K562 (cell line): ENCODE results near the gene ANGEL2. TPM values are rescaled to one million over a fixed set of nuclear protein-coding genes. Genes with fewer than 3 reads are reported as not detected.

Source experiments
- ATAC-seq: fragments of 200-7000 bp; cut with Tn5 transposase; 3 replicates; pipeline ENCODE4 v1.9.1; 2020; ENCODE audit warnings: moderate library complexity
- BruUV-seq: library from RNA; stranded (reverse); fragments of 400-500 nt; replicated peaks from 2 replicates; lab custom pipeline; 2021; lab: Mats Ljungman, UMichigan
- CTCF ChIA-PET: fragments of 300-600 bp; formaldehyde crosslinking; extraction: SDS; loops from one replicate; lab custom pipeline; 2021; ENCODE audit warnings: low intra/inter-chr PET ratio; lab: Yijun Ruan, JAX
- POLR2A ChIA-PET: fragments of 300-600, 350-650 bp; sonication (Branson Sonifier 250); formaldehyde crosslinking; extraction: SDS; loops from one replicate; lab custom pipeline; 2021; ENCODE audit warnings: antibody characterized with exemption, inconsistent platforms; lab: Yijun Ruan, JAX
- DNase-seq, 4 experiments: peaks; one replicate each; pipeline versions ENCODE4 v3.0.0 to v3.0.0-alpha.2; 2011 to 2018; ENCODE audit warnings: low spot score in 3 of 4, mixed read lengths in 3 of 4; ENCODE audit errors: extremely low read depth in 1 of 4
- FAIRE-seq: peaks from 2 replicates; lab custom pipeline; 2011; peaks lifted over from hg19 to GRCh38; lab: Jason Lieb, UNC
- H2AFZ ChIP-seq: 2 replicates; pipeline ENCODE4 v1.6.0; 2011; ENCODE audit warnings: low read depth, low read length, control low read depth, inconsistent platforms
- H3K27ac ChIP-seq: fragments of 200-600 bp; 3 replicates; pipeline ENCODE4 v1.8.0; 2011; ENCODE audit warnings: low read depth, mild to moderate bottlenecking, control low read depth, inconsistent platforms, low read length, moderate library complexity, mixed read lengths; ENCODE audit errors: extremely low read depth
- H3K27me3 ChIP-seq, 2 experiments: fragments of 300-600 bp in 1 of 2; 2 replicates in 1 of 2; 3 replicates in 1 of 2; pipeline versions ENCODE4 v1.6.0 to v1.8.0; 2011; ENCODE audit warnings: inconsistent platforms in 2 of 2, low read length in 2 of 2, mild to moderate bottlenecking in 1 of 2, mixed read lengths in 1 of 2, moderate library complexity in 1 of 2; ENCODE audit not compliant: control insufficient read depth in 2 of 2, insufficient read depth in 2 of 2
- H3K36me3 ChIP-seq: fragments of 300-600 bp; 3 replicates; pipeline ENCODE4 v1.8.0; 2011; ENCODE audit warnings: mild to moderate bottlenecking, low read length, inconsistent platforms; ENCODE audit not compliant: control insufficient read depth, insufficient read depth
- H3K4me1 ChIP-seq, 2 experiments: fragments of 200-600 bp in 1 of 2; replicated peaks in 1 of 2; 2 replicates in 1 of 2; 3 replicates in 1 of 2; pipeline versions ENCODE4 v1.5.1 to v1.8.0; 2011; ENCODE audit warnings: inconsistent platforms in 2 of 2, low read length in 2 of 2, mild to moderate bottlenecking in 1 of 2, mixed read lengths in 1 of 2, moderate library complexity in 1 of 2; ENCODE audit not compliant: control insufficient read depth in 2 of 2, insufficient read depth in 2 of 2
- H3K4me2 ChIP-seq: 2 replicates; pipeline ENCODE4 v1.6.1; 2011; ENCODE audit warnings: low read length, control low read depth, inconsistent platforms, mixed read lengths; ENCODE audit not compliant: insufficient read depth
- H3K4me3 ChIP-seq: fragments of 200-600 bp; sonication (generic), shearing (Covaris generic); 2 replicates; pipeline ENCODE4 v1.5.1; 2016; ENCODE audit warnings: control low read depth, inconsistent platforms
- H3K79me2 ChIP-seq: fragments of 200-600 bp; 3 replicates; pipeline ENCODE4 v1.8.0; 2011; ENCODE audit warnings: low read length, inconsistent platforms; ENCODE audit not compliant: control insufficient read depth, insufficient read depth
- H3K9ac ChIP-seq, 2 experiments: 2 replicates each; pipeline versions ENCODE4 v1.6.0 to v1.6.1; 2011; ENCODE audit warnings: low read depth in 2 of 2, low read length in 2 of 2, control low read depth in 1 of 2, inconsistent platforms in 1 of 2, mild to moderate bottlenecking in 1 of 2, mixed read lengths in 1 of 2; ENCODE audit not compliant: insufficient read depth in 1 of 2
- H3K9me1 ChIP-seq: one replicate; pipeline ENCODE4 v1.6.0; 2011; ENCODE audit warnings: inconsistent platforms, mild to moderate bottlenecking, low read length, moderate library complexity; ENCODE audit not compliant: control insufficient read depth, insufficient read depth
- H3K9me3 ChIP-seq: replicated peaks from 2 replicates; pipeline ENCODE4 v1.5.1; 2011; ENCODE audit warnings: low read depth, low read length, inconsistent platforms; ENCODE audit not compliant: control insufficient read depth, insufficient read depth
- H4K20me1 ChIP-seq: replicated peaks from 2 replicates; pipeline ENCODE4 v1.6.1; 2011; ENCODE audit warnings: low read length, inconsistent platforms, mixed read lengths; ENCODE audit not compliant: control insufficient read depth, insufficient read depth
- HDAC3 ChIP-seq: fragments of 450-650 bp; IDR thresholded peaks from 2 replicates; pipeline ENCODE4 v1.6.1; 2018; ENCODE audit warnings: borderline replicate concordance, mild to moderate bottlenecking, moderate library complexity; ENCODE audit not compliant: partially characterized antibody
- HSF4 ChIP-seq: fragments of 250-450 bp; sonication (Bioruptor Pico); IDR thresholded peaks from 2 replicates; pipeline ENCODE4 v2.1.2; 2022; ENCODE audit warnings: mild to moderate bottlenecking, moderate library complexity, borderline replicate concordance
- YY1 ChIP-seq, 3 experiments: IDR thresholded peaks; 2 replicates each; pipeline ENCODE4 v1.6.1; 2011; ENCODE audit warnings: low read length in 2 of 3, mild to moderate bottlenecking in 2 of 3, moderate library complexity in 2 of 3, borderline replicate concordance in 1 of 3, control low read depth in 1 of 3, low read depth in 1 of 3; ENCODE audit not compliant: insufficient read depth in 3 of 3, insufficient replicate concordance in 2 of 3, control insufficient read depth in 1 of 3, insufficient read length in 1 of 3; ENCODE audit errors: extremely low read depth in 1 of 3
- ZNF408 ChIP-seq: fragments of 250-450 bp; sonication (Bioruptor Pico); IDR thresholded peaks from 2 replicates; pipeline ENCODE4 v1.4.0; 2020; ENCODE audit warnings: low read depth, mild to moderate bottlenecking, moderate library complexity
- ZNF695 ChIP-seq: fragments of 450-650 bp; formaldehyde crosslinking; IDR thresholded peaks from 2 replicates; pipeline ENCODE4 v1.4.0; 2020; ENCODE audit warnings: mild to moderate bottlenecking, moderate library complexity
- WGBS: fragments of 100-300 bp; shearing (Covaris generic); methylation state at CpG from one replicate; pipeline ENCODE4 v1.1.6; 2016; ENCODE audit warnings: low coverage, mixed read lengths; ENCODE audit not compliant: insufficient coverage; ENCODE audit errors: missing lambda C conversion rate; 5-methylcytosine and 5-hydroxymethylcytosine counted together
- in situ Hi-C: fragments of 300-500 bp; cut with MboI; formaldehyde crosslinking; loops from 4 replicates; pipeline ENCODE4 v1.15.0; 2018; ENCODE audit warnings: inconsistent platforms, mixed read lengths
- intact Hi-C: fragments of 100-400 bp; cut with micrococcal nuclease; formaldehyde crosslinking; loops from 2 replicates; pipeline ENCODE4 v1.14.2; 2022
- polyA plus RNA-seq, 8 experiments: library from polyadenylated mRNA; depleted of rRNA in 4 of 8; stranded (reverse) in 5 of 8; unstranded in 3 of 8; fragments of >200 nt; fragmentation: Nextera tagmentation in 2 of 8; fragmentation: Illumina TruSeq in 1 of 8; extraction: Ambion mirVana in 2 of 8; extraction: Trizol in 1 of 8; gene quantifications; 2 replicates each; pipeline versions ENCODE4 v1.2.1 to v1.2.3, GENCODE V29; 2011 to 2014; ENCODE audit warnings: inconsistent platforms in 1 of 8, missing spikeins in 1 of 8
- total RNA-seq, 7 experiments: library from RNA; depleted of rRNA in 6 of 7; stranded (reverse); fragments of >200 nt in 6 of 7; fragmentation: Illumina TruSeq in 2 of 7; extraction: Trizol in 2 of 7; gene quantifications; 2 replicates each; pipeline versions ENCODE4 v1.2.1 to v1.2.3, GENCODE V29; 2011 to 2021; ENCODE audit warnings: low replicate concordance in 1 of 7
- TF ChIP-seq, protein P1 (sequence below), 2 experiments: fragments of 250-450 bp in 1 of 2; fragments of 450-650 bp in 1 of 2; sonication (Bioruptor Pico) in 1 of 2; IDR thresholded peaks; 2 replicates each; pipeline versions ENCODE4 v1.6.1 to v1.8.0; 2016 to 2021; ENCODE audit warnings: mild to moderate bottlenecking in 2 of 2, moderate library complexity in 2 of 2, missing compliant biosample characterization in 1 of 2, missing genetic modification characterization in 1 of 2
- TF ChIP-seq, protein P2 (sequence below), 2 experiments: fragments of 450-650 bp; IDR thresholded peaks; 2 replicates each; pipeline ENCODE4 v1.6.1; 2016
- TF ChIP-seq, protein P3 (sequence below): fragments of 200-800 bp; sonication (Bioruptor generic); IDR thresholded peaks from 2 replicates; pipeline ENCODE4 v1.6.1; 2016; ENCODE audit warnings: missing genetic modification characterization, missing compliant biosample characterization

Gene ANGEL2
- total and polyA plus RNA-seq, 9 of the 15 experiments (the other 6 are each of a cell fraction or from before 2014, with no cell fraction given) = 6.8 to 34.6 (median 26.2) TPM

- TF ChIP-seq YY1 (IDR thresholded peaks at IDR 0.05; ENCODE audit: borderline replicate concordance in 1 of 3, control insufficient read depth in 1 of 3, extremely low read depth in 1 of 3, insufficient read depth in 3 of 3, insufficient read length in 1 of 3, insufficient replicate concordance in 2 of 3, low read depth in 1 of 3, low read length in 2 of 3) = no peak
- no peak for TF ChIP-seq ZNF695 (CRISPR knock-in tag)
- no peak for TF ChIP-seq HDAC3
- TF ChIP-seq, protein P1, sequence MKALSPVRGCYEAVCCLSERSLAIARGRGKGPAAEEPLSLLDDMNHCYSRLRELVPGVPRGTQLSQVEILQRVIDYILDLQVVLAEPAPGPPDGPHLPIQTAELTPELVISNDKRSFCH (CRISPR knock-in tag; IDR thresholded peaks at IDR 0.05) = no peak
- TF ChIP-seq, protein P1 (tag; IDR thresholded peaks at IDR 0.05) = no peak
- TF ChIP-seq HSF4 (CRISPR knock-in tag) = no peak
- TF ChIP-seq, all 486 proteins: peak for 0
These were observed 25.4 kb downstream of the ANGEL2 start (continued) for GRCh38 chr1:212990276-212990675.

DNA sequence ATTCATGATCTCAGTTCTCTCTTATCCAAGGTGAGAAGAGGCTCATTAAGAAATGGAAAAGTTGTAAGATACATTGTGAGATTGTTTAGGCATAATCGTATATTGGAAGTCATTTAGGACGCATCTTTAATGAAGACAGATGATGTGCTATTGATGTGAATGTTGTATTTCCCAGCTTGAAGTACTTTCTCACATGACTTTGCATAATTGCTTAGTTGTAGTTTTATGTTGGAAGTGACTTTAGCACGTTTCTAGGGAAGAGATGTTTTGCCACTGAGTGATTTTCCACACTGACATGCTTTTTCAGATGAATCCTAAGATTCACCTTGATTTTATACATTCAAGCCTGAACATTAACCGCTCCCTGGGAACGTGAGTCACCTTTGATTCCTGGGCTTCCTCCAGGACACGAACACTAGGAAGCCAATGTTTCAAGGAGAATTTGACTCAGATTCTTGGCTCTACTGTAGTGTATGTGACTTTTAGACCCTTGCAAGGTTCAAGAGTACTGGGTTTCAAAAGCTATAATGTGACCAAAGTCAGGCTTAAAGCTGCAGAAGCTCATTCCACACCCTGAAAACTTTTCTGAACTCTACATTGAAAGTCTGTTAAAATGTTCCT is 27.9 kb downstream of the ANGEL2 start:
- WGBS = 35% methylated on average over 6 of the region's 6 CpGs
- FAIRE-seq = no peak
- TF ChIP-seq, protein P2, sequence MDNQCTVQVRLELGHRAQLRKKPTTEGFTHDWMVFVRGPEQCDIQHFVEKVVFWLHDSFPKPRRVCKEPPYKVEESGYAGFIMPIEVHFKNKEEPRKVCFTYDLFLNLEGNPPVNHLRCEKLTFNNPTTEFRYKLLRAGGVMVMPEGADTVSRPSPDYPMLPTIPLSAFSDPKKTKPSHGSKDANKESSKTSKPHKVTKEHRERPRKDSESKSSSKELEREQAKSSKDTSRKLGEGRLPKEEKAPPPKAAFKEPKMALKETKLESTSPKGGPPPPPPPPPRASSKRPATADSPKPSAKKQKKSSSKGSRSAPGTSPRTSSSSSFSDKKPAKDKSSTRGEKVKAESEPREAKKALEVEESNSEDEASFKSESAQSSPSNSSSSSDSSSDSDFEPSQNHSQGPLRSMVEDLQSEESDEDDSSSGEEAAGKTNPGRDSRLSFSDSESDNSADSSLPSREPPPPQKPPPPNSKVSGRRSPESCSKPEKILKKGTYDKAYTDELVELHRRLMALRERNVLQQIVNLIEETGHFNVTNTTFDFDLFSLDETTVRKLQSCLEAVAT (IDR thresholded peaks at IDR 0.05) = no peak
- no peak for TF ChIP-seq ZNF408
- TF ChIP-seq, protein P3, sequence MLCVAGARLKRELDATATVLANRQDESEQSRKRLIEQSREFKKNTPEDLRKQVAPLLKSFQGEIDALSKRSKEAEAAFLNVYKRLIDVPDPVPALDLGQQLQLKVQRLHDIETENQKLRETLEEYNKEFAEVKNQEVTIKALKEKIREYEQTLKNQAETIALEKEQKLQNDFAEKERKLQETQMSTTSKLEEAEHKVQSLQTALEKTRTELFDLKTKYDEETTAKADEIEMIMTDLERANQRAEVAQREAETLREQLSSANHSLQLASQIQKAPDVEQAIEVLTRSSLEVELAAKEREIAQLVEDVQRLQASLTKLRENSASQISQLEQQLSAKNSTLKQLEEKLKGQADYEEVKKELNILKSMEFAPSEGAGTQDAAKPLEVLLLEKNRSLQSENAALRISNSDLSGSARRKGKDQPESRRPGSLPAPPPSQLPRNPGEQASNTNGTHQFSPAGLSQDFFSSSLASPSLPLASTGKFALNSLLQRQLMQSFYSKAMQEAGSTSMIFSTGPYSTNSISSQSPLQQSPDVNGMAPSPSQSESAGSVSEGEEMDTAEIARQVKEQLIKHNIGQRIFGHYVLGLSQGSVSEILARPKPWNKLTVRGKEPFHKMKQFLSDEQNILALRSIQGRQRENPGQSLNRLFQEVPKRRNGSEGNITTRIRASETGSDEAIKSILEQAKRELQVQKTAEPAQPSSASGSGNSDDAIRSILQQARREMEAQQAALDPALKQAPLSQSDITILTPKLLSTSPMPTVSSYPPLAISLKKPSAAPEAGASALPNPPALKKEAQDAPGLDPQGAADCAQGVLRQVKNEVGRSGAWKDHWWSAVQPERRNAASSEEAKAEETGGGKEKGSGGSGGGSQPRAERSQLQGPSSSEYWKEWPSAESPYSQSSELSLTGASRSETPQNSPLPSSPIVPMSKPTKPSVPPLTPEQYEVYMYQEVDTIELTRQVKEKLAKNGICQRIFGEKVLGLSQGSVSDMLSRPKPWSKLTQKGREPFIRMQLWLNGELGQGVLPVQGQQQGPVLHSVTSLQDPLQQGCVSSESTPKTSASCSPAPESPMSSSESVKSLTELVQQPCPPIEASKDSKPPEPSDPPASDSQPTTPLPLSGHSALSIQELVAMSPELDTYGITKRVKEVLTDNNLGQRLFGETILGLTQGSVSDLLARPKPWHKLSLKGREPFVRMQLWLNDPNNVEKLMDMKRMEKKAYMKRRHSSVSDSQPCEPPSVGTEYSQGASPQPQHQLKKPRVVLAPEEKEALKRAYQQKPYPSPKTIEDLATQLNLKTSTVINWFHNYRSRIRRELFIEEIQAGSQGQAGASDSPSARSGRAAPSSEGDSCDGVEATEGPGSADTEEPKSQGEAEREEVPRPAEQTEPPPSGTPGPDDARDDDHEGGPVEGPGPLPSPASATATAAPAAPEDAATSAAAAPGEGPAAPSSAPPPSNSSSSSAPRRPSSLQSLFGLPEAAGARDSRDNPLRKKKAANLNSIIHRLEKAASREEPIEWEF (CRISPR knock-in tag) = no peak

More for the DNA sequence above, 27.9 kb downstream of the ANGEL2 start:
- Histone ChIP-seq H3K9me1 (no peaks in the 10 kb centered on the region), H3K27ac (no peak overlapping the region), H3K4me3 (no peak overlapping the region), H4K20me1 (no peaks in the 10 kb centered on the region), H3K79me2 (no peaks in the 10 kb centered on the region), H2AFZ (no peak overlapping the region), H3K36me3 (peaks cover 8% of the 10 kb centered on the region; the same call in 2 of the 3 replicates), H3K4me1 (no peaks in the 10 kb centered on the region), H3K9me3 (no peaks in the 10 kb centered on the region), H3K4me2 (no peak overlapping the region), H3K27me3 (peaks cover 8 to 17% of the 10 kb centered on the region in 2 experiments; a peak in 4 of 5 replicates), H3K9ac (no peak overlapping the region)
- no TSS peak for BruUV-seq
- DNase-seq = no peak
- in situ Hi-C loops = loop anchor here (10.0 kb wide), 1 partner anchor 523 kb away; no protein-coding TSS in a partner anchor
- ChIA-PET POLR2A (interaction anchor here (0.6 to 1.5 kb wide), 3 partner anchors 8 to 26 kb away, joined by 3 to 4 read pairs (median 4); no protein-coding TSS in a partner anchor), CTCF (no interaction called here)
- ATAC-seq = no peak
- intact Hi-C loops = no loop called here
